Mesodermal cell (in vitro differentiated cells): Measurements from ENCODE around the gene SORCS2.

ENCODE experiments used
- H3K27ac ChIP-seq: 2 replicates; pipeline ENCODE4 v1.7.0; 2013; ENCODE audit warnings: mild to moderate bottlenecking, low read depth, low read length, moderate library complexity; ENCODE audit not compliant: severe bottlenecking
- H3K36me3 ChIP-seq: 2 replicates; pipeline ENCODE4 v1.7.1; 2013; ENCODE audit warnings: mild to moderate bottlenecking, low read length, moderate library complexity; ENCODE audit not compliant: control insufficient read depth, insufficient read depth
- H3K4me1 ChIP-seq: one replicate; pipeline ENCODE4 v1.7.1; 2013; ENCODE audit warnings: mild to moderate bottlenecking, low read length; ENCODE audit not compliant: insufficient read depth, control insufficient read depth, poor library complexity, severe bottlenecking
- H3K4me3 ChIP-seq: 2 replicates; pipeline ENCODE4 v1.7.0; 2013; ENCODE audit warnings: low read length, control low read depth, mild to moderate bottlenecking; ENCODE audit not compliant: insufficient read depth, poor library complexity, severe bottlenecking; ENCODE audit errors: extremely low read depth
- H3K9me3 ChIP-seq: 2 replicates; pipeline ENCODE4 v1.7.1; 2013; ENCODE audit warnings: mild to moderate bottlenecking, low read length, moderate library complexity; ENCODE audit not compliant: control insufficient read depth
- WGBS, 2 experiments: methylation state at CpG; one replicate each; pipeline ENCODE4 v1.1.5; 2013; ENCODE audit warnings: missing lambda C conversion rate in 2 of 2; ENCODE audit not compliant: insufficient coverage in 2 of 2; 5-methylcytosine and 5-hydroxymethylcytosine counted together

The SORCS2 gene

DNA sequence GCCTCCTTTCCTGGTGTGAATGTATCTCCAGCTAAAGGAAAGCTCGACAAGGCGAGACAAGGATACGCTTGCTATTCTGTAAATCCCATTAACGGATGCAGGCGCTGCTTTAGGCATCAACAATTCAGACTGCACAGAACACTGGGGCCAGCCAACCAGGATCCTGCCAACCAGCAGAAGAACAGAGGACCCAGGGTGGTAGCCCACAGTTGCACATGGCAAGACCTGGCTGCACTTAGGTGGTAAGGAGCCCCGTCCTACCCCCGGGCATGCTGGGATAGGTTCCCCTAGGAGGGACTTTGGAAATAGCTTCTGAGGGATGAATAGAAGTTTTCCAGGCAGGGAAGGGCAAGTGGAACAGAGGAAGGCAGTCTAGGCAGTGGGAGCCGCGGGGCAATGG lies 221.7 kb downstream of the SORCS2 start:
- H3K4me3 ChIP-seq: no peak overlapping the region
- H3K36me3 ChIP-seq: no peaks in the 10 kb centered on the region
- H3K9me3 ChIP-seq: peaks cover 18% of the 10 kb centered on the region
- no peak overlapping the region for H3K27ac ChIP-seq
- 71 to 89% methylated on average over 7 to 8 of the region's 9 CpGs for WGBS, 2 experiments
- H3K4me1 ChIP-seq: no peaks in the 10 kb centered on the region

DNA sequence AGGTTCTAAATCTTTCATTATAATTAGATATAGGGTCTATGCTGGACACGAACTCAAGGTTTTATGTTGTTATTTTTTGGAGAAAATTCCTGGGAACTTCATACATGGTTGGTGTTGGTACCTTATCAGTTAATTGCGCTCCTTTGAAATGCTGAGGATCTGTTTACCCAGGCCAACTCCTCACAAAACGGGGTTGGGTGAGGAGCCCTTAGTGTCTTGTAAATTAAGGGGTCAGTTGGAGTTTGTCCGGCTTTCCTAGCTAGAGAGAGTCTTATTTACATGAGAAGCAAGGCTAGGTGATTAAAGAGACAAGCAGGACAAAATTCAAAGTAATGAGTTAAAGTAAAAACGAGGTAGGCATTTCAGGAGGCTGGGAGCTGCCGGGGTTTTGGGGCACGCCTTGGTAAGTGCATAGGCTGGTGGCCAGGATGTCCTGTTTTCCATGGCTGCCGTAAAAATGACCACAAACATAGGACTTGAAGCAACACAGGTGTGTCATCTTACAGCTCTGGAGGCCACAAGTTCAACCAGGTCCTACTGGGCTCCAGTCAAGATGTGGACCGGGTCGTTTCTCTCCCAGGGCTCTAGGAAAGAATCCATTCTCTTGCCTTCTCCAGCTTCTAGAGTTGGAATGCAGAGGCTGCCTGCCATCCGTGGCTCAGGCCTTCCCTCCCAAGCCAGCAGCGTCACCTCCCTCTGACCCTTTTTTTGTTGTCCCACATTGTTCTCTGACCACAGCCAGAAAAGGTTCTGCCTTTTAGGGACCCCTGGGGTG lies 222.6 kb downstream of the SORCS2 start:
- WGBS, 2 experiments: 34 to 35% methylated on average over 8 of the region's 12 CpGs
- peaks cover 9% of the 10 kb centered on the region for H3K9me3 ChIP-seq
- H3K4me1 ChIP-seq: no peaks in the 10 kb centered on the region
- H3K4me3 ChIP-seq: no peak overlapping the region
- no peaks in the 10 kb centered on the region for H3K36me3 ChIP-seq
- no peak overlapping the region for H3K27ac ChIP-seq

DNA sequence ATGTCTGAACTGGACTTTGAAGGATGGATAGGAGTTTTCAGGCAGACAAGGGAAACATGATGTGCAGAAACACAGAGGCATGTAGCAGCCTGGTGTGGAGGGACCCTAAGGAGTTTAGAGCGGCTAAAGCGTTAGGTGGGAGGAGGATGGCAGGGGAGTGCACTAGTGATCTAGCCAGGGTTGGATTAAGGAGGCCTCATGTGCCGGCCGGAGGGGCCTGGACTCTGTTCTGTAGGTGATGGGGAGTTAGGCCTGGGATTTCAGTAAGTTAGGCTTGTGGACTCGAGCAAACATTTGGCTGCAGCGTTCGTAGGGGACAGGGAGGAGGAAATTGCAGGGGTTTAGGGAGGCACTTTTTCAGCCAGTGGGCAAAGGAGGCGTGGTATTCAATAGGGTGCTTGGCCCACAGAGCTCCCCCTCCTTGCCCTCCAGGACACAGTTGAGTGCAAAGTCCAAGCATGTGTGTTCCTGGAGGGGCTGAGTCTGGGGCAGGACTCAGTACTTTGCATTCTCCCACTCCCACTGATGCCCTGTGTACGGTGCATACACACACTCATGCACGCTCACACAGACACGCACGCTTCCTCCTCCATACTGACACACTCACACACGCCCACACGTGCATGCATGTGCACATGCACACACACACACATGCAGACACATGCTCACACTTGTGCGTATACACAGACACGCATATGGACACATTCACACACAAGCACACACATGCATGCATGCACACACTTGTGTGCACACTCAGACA lies 223.8 kb downstream of the SORCS2 start:
- WGBS, 2 experiments: 80 to 83% methylated on average over 10 to 15 of the region's 16 CpGs
- H3K9me3 ChIP-seq: peaks cover 4% of the 10 kb centered on the region
- H3K36me3 ChIP-seq: no peaks in the 10 kb centered on the region
- H3K4me1 ChIP-seq: no peaks in the 10 kb centered on the region
- no peak overlapping the region for H3K4me3 ChIP-seq
- no peak overlapping the region for H3K27ac ChIP-seq

DNA sequence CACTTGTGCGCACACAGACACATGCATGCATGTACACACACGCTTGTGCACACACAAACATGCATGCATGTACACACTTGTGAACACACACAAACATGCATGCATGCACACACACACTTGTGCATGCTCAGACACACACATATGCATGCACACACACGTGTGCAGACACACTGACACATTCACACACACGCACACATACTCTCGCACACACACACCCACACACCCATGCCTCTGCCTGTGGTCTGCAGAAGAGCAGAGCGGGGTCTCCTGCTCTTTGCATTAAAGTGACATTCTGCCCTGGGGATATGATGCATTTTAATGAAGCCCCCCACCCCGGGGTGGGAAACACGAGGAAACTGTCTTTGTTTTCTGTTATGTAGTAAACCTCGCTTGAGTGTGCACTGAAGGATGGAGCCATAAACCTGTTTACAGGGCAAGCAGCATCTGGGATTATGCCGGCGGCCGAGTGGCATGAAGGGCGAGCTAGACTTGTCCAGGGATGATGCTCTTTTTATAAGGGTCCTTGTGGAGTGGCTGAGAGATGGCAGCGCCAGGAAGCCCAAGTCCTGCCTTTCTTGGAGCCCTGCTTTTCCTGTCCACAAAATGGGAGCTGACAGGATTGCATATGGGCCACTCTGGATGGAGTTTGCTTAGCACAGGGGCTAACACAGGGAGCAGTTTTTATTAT lies 224.6 kb downstream of the SORCS2 start:
- Histone ChIP-seq H3K27ac (no peak overlapping the region), H3K9me3 (peaks cover 4% of the 10 kb centered on the region), H3K36me3 (no peaks in the 10 kb centered on the region), H3K4me3 (no peak overlapping the region), H3K4me1 (no peaks in the 10 kb centered on the region)
- 89 to 96% methylated on average over 12 to 14 of the region's 14 CpGs for WGBS, 2 experiments

DNA sequence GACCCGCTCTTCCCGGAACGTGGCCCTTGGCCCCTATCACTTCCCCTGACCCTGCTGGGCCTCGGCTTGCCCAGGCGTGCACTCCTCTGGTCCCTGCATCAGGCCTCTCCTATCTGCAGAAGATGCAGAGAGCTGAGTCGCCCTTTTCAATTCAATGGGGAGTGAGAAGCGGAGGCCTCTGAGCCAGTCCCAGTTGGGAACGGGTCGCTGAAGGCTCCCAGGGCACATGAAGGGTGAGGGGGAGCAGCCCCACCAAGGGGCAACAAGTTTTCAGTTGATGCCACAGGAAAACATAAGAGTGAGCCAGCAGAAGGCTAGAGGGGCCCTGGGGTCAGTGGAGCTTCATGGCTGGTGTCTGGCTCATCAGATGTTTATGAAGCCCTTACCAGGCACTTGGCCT lies 225.3 kb downstream of the SORCS2 start:
- Histone ChIP-seq H3K36me3 (no peaks in the 10 kb centered on the region), H3K4me3 (no peak overlapping the region), H3K4me1 (no peaks in the 10 kb centered on the region), H3K27ac (no peak overlapping the region), H3K9me3 (peaks cover 4% of the 10 kb centered on the region)
- 80 to 87% methylated on average over 7 of the region's 9 CpGs for WGBS, 2 experiments

DNA sequence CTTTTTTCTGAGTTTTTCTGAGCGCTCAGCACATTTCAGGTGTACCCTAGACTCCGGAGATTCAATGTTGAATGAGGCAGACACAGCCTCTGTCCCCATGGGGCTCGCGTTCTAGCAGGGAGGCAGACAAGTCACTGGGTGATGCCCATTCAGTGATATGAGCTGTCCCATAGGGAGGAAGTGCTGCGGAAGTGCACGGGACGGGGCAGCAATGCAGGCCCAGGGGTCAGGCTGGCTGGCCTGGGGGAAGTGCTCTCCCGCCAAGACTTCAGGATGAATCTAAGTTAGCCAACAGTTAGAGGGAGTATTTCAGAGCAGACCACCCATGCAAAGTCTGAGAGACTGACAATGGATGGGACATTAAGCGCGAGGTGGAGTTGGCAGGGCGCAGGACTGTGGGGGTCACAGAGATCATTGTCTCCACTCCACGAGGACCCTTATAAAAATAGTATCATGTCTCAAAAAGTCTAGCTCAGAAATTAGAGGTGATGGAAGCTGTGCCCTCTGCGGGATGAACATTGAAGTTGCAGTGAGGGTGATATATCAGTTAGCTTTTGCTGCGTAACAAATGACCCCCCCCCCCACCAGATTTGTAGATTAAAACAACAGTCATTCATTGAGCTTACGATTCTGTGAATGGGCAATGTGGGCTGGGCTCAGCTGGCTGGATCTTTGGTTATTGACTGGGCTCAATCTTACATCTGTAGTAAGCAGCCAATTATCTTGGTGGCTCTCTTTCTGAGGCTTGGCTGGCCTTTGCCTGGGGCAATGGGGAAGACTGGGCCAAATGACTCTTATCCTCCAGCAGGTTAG lies 226.0 kb downstream of the SORCS2 start:
- WGBS, 2 experiments: 95 to 97% methylated on average over 8 to 11 of the region's 15 CpGs
- no peak overlapping the region for H3K27ac ChIP-seq
- H3K4me3 ChIP-seq: no peak overlapping the region
- no peaks in the 10 kb centered on the region for H3K4me1 ChIP-seq
- peaks cover 4% of the 10 kb centered on the region for H3K9me3 ChIP-seq
- no peaks in the 10 kb centered on the region for H3K36me3 ChIP-seq

DNA sequence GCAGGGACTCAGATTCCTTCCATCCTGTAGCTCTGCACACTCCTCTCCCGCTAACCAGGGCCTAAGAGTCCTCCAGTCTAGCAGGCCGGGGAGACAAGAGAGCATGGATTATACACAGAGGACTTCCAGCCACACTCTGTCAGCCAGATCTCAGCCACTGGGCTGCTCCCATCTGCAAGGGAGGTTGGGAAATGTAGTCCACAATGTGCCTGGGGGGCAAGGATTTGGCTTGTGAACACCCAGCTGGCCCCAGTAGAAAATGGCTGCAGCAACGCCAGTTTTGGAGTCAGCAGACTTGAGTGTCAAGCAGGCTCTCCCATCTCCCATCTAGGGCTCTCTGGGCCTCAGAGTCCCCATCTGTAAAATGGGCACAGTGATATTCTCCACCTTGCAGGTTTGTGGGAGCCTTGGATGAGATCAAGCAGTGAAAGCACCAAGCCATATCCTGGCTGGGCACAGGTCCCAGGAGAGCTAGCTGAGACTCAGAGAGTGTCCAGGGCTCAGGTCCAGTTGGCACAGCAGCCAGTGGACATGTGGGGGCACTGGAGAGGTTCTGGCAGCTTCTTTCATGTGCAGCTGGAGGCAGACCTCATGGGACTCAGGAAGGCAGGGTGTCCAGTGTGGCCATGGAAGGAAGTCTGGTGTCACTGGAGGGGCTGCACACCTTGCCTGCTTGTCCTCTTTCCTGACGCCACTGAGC lies 227.8 kb downstream of the SORCS2 start:
- no peak overlapping the region for H3K4me3 ChIP-seq

DNA sequence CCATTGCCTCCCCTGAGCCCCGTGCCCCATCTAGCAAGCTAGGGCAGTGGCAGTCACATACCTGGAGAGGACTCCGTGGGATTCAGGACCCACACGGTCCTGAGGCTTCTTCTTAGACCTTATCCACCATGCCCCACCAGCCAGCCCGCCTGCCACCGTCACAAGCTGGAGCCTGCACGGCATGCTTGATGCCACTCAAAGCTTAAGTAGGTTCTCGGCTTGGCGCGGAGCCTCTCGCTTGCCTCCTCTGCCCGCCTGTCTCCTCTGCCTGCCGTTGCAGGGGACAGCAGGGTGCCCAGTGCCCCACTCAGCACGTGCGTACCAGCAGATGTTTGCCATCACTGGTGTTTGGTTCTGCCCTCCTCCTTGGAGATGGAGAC lies 228.3 kb downstream of the SORCS2 start:
- H3K4me3 ChIP-seq: no peak overlapping the region
- H3K9me3 ChIP-seq: peaks cover 4% of the 10 kb centered on the region
- H3K4me1 ChIP-seq: no peaks in the 10 kb centered on the region
- 84 to 90% methylated on average over 12 to 14 of the region's 14 CpGs for WGBS, 2 experiments
- no peaks in the 10 kb centered on the region for H3K36me3 ChIP-seq
- no peak overlapping the region for H3K27ac ChIP-seq

More for the DNA sequence above, 227.8 kb downstream of the SORCS2 start:
- no peaks in the 10 kb centered on the region for H3K4me1 ChIP-seq
- no peak overlapping the region for H3K27ac ChIP-seq
- H3K9me3 ChIP-seq: peaks cover 4% of the 10 kb centered on the region
- no peaks in the 10 kb centered on the region for H3K36me3 ChIP-seq
- WGBS, 2 experiments: 78 to 80% methylated on average over 3 of the region's 4 CpGs

DNA sequence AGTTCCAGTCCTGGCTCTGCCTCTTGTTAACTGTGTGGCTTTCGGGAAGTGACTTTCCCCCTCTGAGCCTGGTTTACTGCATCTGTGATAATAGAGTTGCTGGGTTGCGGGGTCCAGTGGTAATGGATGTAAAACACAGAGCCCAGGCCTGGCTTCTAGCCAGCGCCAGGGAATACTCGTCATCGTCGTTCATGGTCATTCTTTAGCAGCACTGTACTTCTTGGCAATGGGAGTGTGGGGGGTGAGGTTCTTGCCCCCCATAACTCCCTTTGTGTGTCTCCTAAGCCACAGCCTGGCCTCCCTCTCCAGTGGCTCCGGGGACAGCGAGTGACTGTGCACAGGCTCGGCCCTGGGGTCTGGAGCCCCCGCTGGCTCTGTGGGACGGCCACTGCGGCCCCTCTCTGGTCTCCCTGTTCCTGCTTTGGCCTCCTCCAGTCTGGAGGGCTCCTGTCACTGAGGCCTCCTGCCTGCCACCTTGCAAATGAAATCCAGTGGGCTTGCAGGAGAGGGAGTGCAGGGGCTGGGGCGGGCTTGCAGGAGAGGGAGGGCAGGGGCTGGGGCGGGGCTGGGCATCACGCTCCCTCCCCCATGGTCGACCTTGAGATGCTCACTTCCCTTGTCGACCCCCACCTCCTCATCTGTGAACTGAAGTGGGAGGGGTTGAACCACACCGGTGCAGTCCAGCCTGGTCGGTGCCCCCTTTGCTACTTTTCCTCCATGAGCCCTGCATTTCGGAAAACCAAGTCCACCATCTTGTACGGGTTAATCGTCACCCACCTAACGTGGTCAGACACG lies 229.2 kb downstream of the SORCS2 start:
- Histone ChIP-seq H3K36me3 (no peaks in the 10 kb centered on the region), H3K4me1 (no peaks in the 10 kb centered on the region), H3K9me3 (peaks cover 4% of the 10 kb centered on the region), H3K27ac (no peak overlapping the region), H3K4me3 (no peak overlapping the region)
- WGBS, 2 experiments: 83% methylated on average over 15 to 18 of the region's 24 CpGs
